ENCODE data around the gene EXOC4.

Gene EXOC4

DNA sequence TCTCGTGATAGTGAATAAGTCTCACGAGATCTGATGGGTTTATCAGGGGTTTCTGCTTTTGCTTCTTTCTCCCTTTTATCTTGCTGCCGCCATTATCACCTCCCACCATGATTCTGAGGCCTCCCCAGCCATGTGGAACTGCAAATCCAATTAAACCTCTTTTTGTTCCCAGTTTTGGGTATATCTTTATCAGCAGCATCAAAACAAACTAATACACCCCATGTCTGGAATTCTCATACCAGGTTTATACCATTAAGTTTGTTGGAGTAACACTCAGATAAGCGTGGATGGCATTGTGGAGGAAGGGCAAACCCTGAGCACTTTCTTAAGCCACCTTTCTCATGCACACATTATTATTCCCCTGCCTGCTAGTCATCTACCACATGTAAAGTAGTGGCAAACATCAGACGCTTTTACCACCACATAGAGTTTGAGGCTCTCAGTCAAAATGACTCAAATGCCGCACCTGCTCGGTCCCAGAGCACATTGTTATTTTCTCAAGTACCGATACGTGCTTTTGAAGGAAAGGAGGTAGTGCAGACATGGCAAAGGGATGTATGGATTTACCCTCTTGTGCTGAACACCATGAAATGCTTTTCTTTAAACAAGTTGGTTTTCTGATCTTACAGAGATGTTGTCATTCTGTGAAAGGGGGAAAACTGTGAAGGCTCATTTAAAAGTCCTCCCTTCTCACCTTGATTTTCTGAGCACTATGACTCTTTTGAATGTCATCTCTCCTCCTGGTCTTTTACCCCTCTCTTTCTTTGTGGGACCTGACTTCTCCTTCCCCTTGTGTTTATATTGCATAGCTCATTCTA is 429.7 kb downstream of the EXOC4 start:
- Histone ChIP-seq H3K4me1 (ENCODE audit: control insufficient read depth, insufficient read depth, low read length) (peaks cover 10% of the 10 kb centered on the region), H3K4me3 (ENCODE audit: low read depth, low read length) (no peak overlapping the region), H3K9me3 (ENCODE audit: control insufficient read depth, insufficient read depth, low read depth, low read length) (no peaks in the 10 kb centered on the region), H3K36me3 (ENCODE audit: control insufficient read depth in 2 of 2, insufficient read depth in 1 of 2, low read length in 2 of 2) (no peaks in the 10 kb centered on the region), H3K27ac (ENCODE audit: extremely low read depth, low read depth, low read length) (no peak overlapping the region)
- peak; percentile 39 for TF ChIP-seq TRIM28 (IDR thresholded peaks at IDR 0.05; ENCODE audit: borderline replicate concordance, low read length)
- TF ChIP-seq, protein P1, sequence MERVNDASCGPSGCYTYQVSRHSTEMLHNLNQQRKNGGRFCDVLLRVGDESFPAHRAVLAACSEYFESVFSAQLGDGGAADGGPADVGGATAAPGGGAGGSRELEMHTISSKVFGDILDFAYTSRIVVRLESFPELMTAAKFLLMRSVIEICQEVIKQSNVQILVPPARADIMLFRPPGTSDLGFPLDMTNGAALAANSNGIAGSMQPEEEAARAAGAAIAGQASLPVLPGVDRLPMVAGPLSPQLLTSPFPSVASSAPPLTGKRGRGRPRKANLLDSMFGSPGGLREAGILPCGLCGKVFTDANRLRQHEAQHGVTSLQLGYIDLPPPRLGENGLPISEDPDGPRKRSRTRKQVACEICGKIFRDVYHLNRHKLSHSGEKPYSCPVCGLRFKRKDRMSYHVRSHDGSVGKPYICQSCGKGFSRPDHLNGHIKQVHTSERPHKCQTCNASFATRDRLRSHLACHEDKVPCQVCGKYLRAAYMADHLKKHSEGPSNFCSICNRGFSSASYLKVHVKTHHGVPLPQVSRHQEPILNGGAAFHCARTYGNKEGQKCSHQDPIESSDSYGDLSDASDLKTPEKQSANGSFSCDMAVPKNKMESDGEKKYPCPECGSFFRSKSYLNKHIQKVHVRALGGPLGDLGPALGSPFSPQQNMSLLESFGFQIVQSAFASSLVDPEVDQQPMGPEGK (tag by site-specific recombination; IDR thresholded peaks at IDR 0.05), result no peak
- ChIA-PET CTCF (no interaction called here), POLR2A (no interaction called here)

DNA sequence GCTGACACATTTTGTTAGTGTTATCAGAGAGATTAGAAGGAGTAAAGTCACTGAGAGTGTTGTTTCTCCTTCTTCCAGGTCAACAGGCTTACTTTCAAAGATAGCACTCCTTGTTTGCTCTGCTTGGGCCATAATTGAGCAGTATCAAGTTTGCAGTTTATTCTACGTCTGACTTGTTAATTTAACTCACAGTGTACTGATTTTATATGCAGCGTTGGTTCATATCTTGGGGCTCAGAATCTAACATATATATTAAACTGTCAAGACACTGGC is 430.2 kb downstream of the EXOC4 start:
- ChIA-PET CTCF (no interaction called here), POLR2A (no interaction called here)
- peaks cover 12% of the 10 kb centered on the region for H3K4me1 ChIP-seq (ENCODE audit: control insufficient read depth, insufficient read depth, low read length)
- H3K27ac ChIP-seq (ENCODE audit: extremely low read depth, low read depth, low read length), result no peak overlapping the region
- no peak for TF ChIP-seq SETDB1 (IDR thresholded peaks at IDR 0.05; ENCODE audit: insufficient read length, low read length)
- no peak for TF ChIP-seq ZNF214 (tag by site-specific recombination; IDR thresholded peaks at IDR 0.05; ENCODE audit: borderline replicate concordance)
- no peak for TF ChIP-seq ZSCAN16 (tag by site-specific recombination; IDR thresholded peaks at IDR 0.05)
- TF ChIP-seq ZNF843 (tag by site-specific recombination; IDR thresholded peaks at IDR 0.05), result peak; percentile 30; the same call in 1 of the 2 replicates
- peak; percentile 68 for TF ChIP-seq FEZF1 (tag by site-specific recombination; IDR thresholded peaks at IDR 0.05)
- no peak overlapping the region for H3K4me3 ChIP-seq (ENCODE audit: low read depth, low read length)
- no peaks in the 10 kb centered on the region for H3K9me3 ChIP-seq (ENCODE audit: control insufficient read depth, insufficient read depth, low read depth, low read length)
- no peaks in the 10 kb centered on the region for H3K36me3 ChIP-seq (ENCODE audit: control insufficient read depth in 2 of 2, insufficient read depth in 1 of 2, low read length in 2 of 2)

DNA sequence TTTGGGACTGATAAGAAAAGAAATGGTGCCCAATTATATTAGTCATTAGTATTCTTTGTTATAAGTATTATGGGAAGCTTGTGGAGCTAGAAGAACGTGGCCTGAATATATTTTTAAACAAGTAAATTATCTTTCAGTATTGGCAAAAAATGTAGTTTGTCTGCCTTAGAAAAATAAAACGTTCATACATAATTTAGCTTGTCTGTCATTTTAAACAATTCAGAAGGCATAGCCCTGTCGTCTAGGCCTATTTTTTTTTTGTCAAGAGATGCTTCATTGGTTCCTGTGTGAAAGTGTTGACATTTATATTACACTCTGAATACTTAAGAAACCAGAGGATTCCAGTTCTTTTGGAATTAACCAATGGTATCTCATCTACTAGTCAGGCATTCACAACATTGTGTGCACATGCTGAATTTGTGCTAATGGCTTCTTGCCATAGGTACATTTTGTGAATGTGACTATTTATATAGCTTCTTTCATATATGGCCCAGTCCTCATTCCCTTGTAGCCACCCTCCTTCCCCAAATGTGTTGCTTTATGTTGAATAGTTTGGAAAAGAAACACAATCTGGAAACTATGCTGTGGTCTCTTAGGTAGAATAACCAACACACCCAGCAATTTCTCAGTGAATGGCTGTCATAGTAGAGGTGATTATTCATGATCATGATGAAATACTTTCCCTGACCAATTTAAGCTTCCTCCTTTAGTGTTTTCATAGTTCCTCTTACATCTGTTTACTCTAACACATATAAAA is 435.8 kb downstream of the EXOC4 start:
- H3K36me3 ChIP-seq (ENCODE audit: control insufficient read depth in 2 of 2, insufficient read depth in 1 of 2, low read length in 2 of 2), result no peaks in the 10 kb centered on the region
- ChIA-PET POLR2A (no interaction called here), CTCF (interaction anchor here (1.0 kb wide), 1 partner anchor 12 kb away, joined by 3 read pairs; no protein-coding TSS in a partner anchor)
- TF ChIP-seq ZNF23 (tag by site-specific recombination; IDR thresholded peaks at IDR 0.05; ENCODE audit: borderline replicate concordance) (no peak), ZNF707 (tag by site-specific recombination; IDR thresholded peaks at IDR 0.05) (no peak), ZBTB1 (tag by site-specific recombination; IDR thresholded peaks at IDR 0.05) (no peak), ZFP69B (tag by site-specific recombination; IDR thresholded peaks at IDR 0.05) (no peak), TCF7L2 (IDR thresholded peaks at IDR 0.05; ENCODE audit: borderline replicate concordance, low read depth, low read length) (no peak), SETDB1 (IDR thresholded peaks at IDR 0.05; ENCODE audit: insufficient read length, low read length) (no peak), ZNF624 (tag by site-specific recombination; IDR thresholded peaks at IDR 0.05) (no peak)
- no peak overlapping the region for H3K27ac ChIP-seq (ENCODE audit: extremely low read depth, low read depth, low read length)
- H3K4me3 ChIP-seq (ENCODE audit: low read depth, low read length), result no peak overlapping the region
- H3K9me3 ChIP-seq (ENCODE audit: control insufficient read depth, insufficient read depth, low read depth, low read length), result no peaks in the 10 kb centered on the region
- peaks cover 13% of the 10 kb centered on the region for H3K4me1 ChIP-seq (ENCODE audit: control insufficient read depth, insufficient read depth, low read length)

DNA sequence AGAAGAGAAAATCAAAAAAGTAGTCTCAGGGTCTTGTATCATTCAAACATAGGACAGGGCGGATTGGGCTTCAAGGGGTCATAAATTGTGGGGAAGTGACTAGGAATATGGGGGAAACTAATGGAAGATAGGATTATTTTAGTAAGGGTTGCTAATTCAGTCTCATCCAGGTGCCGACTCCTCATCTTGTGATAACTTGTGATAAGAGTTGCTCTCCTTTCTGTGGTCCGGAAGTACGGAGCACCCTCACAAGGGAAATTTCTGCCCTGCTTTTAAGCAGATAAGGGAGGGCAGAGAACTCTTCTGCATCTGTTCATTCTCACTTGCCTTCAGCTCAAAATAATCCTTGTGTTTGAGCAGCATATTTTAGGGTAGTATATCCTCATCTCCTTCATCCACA is 437.9 kb downstream of the EXOC4 start:
- CTCF ChIA-PET, result no interaction called here
- no peaks in the 10 kb centered on the region for H3K36me3 ChIP-seq (ENCODE audit: control insufficient read depth in 2 of 2, insufficient read depth in 1 of 2, low read length in 2 of 2)
- no peak overlapping the region for H3K4me3 ChIP-seq (ENCODE audit: low read depth, low read length)
- peaks cover 13% of the 10 kb centered on the region for H3K4me1 ChIP-seq (ENCODE audit: control insufficient read depth, insufficient read depth, low read length)
- H3K9me3 ChIP-seq (ENCODE audit: control insufficient read depth, insufficient read depth, low read depth, low read length), result no peaks in the 10 kb centered on the region
- H3K27ac ChIP-seq (ENCODE audit: extremely low read depth, low read depth, low read length), result no peak overlapping the region
- POLR2A ChIA-PET, result no interaction called here
- no peak for TF ChIP-seq ZSCAN16 (tag by site-specific recombination; IDR thresholded peaks at IDR 0.05)
- TF ChIP-seq ZNF324 (tag by site-specific recombination; IDR thresholded peaks at IDR 0.05), result no peak
- TF ChIP-seq ZNF184 (tag by site-specific recombination; IDR thresholded peaks at IDR 0.05), result no peak
- TF ChIP-seq ZXDB (tag by site-specific recombination; IDR thresholded peaks at IDR 0.05), result no peak
- TF ChIP-seq, protein P2, sequence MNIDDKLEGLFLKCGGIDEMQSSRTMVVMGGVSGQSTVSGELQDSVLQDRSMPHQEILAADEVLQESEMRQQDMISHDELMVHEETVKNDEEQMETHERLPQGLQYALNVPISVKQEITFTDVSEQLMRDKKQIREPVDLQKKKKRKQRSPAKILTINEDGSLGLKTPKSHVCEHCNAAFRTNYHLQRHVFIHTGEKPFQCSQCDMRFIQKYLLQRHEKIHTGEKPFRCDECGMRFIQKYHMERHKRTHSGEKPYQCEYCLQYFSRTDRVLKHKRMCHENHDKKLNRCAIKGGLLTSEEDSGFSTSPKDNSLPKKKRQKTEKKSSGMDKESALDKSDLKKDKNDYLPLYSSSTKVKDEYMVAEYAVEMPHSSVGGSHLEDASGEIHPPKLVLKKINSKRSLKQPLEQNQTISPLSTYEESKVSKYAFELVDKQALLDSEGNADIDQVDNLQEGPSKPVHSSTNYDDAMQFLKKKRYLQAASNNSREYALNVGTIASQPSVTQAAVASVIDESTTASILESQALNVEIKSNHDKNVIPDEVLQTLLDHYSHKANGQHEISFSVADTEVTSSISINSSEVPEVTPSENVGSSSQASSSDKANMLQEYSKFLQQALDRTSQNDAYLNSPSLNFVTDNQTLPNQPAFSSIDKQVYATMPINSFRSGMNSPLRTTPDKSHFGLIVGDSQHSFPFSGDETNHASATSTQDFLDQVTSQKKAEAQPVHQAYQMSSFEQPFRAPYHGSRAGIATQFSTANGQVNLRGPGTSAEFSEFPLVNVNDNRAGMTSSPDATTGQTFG (tag by site-specific recombination; IDR thresholded peaks at IDR 0.05; ENCODE audit: borderline replicate concordance), result no peak
- no peak for TF ChIP-seq ZNF610 (tag by site-specific recombination; IDR thresholded peaks at IDR 0.05; ENCODE audit: borderline replicate concordance)
- no peak for TF ChIP-seq ZNF155 (tag by site-specific recombination; IDR thresholded peaks at IDR 0.05)
- TF ChIP-seq GLIS2 (tag by site-specific recombination; IDR thresholded peaks at IDR 0.05), result no peak
- no peak for TF ChIP-seq ZBTB48 (tag by site-specific recombination; IDR thresholded peaks at IDR 0.05)
- TF ChIP-seq IKZF3 (tag by site-specific recombination; IDR thresholded peaks at IDR 0.05), result no peak
- TF ChIP-seq ZNF157 (tag by site-specific recombination; IDR thresholded peaks at IDR 0.05), result no peak
- TF ChIP-seq ZNF530 (tag by site-specific recombination; IDR thresholded peaks at IDR 0.05; ENCODE audit: low read depth), result no peak
- no peak for TF ChIP-seq ZNF626 (tag by site-specific recombination; IDR thresholded peaks at IDR 0.05)
